UCSD-AML1 (cell line): Measurements from ENCODE around the gene TLX3.
"Not testable (repeated sequence)": the region's sequence is repeated elsewhere in the genome, so short reads cannot be mapped to it uniquely, and the experiment has no call there.

ENCODE experiments used
- DNase-seq: peaks from one replicate; lab custom pipeline; 2025; ENCODE audit not compliant: unreplicated experiment; lab: John Stamatoyannopoulos, UW

The TLX3 gene

GRCh38 chr5:171322527-171322926, 13.5 kb downstream of the TLX3 start:
- no peak for DNase-seq

GRCh38 chr5:171323007-171323406, 14.0 kb downstream of the TLX3 start:
- no peak for DNase-seq

- no peak for DNase-seq
Observed at GRCh38 chr5:171323806-171324632, 15.0 kb downstream of the TLX3 start.

- DNase-seq, result no peak
Observed at GRCh38 chr5:171330021-171330420, 21.0 kb downstream of the TLX3 start.

- no peak for DNase-seq
Observed at GRCh38 chr5:171335616-171336015, 26.6 kb downstream of the TLX3 start.

- peak; percentile 19 for DNase-seq
Observed at GRCh38 chr5:171336521-171337209, 27.6 kb downstream of the TLX3 start.

- DNase-seq, result no peak
Observed at GRCh38 chr5:171337210-171337569, 28.1 kb downstream of the TLX3 start.

GRCh38 chr5:171340042-171340441, 31.0 kb downstream of the TLX3 start:
- DNase-seq, result no peak

GRCh38 chr5:171340491-171340890, 31.4 kb downstream of the TLX3 start:
- DNase-seq, result no peak

GRCh38 chr5:171342362-171343111, 33.5 kb downstream of the TLX3 start:
- DNase-seq, result no peak

- no peak for DNase-seq
Observed at GRCh38 chr5:171344936-171345608, 36.0 kb downstream of the TLX3 start.

- no peak for DNase-seq
Observed at GRCh38 chr5:171351536-171352073, 42.6 kb downstream of the TLX3 start.

- DNase-seq, result no peak
Observed at GRCh38 chr5:171355302-171355724, 46.3 kb downstream of the TLX3 start.

- DNase-seq, result no peak
Observed at GRCh38 chr5:171357843-171358242, 48.8 kb downstream of the TLX3 start.

GRCh38 chr5:171361151-171361550, 52.1 kb downstream of the TLX3 start:
- DNase-seq, result not testable (repeated sequence)
